ENCODE measurements around the gene CLCF1. TPM values are rescaled to one million over a fixed set of nuclear protein-coding genes. Genes with fewer than 3 reads are reported as not detected.

Gene CLCF1
- polyA plus RNA-seq (2013, experiment 1 of 4): 0.83 TPM
- polyA plus RNA-seq (2013, experiment 2 of 4): 1.00 TPM
- 0.75 TPM for polyA plus RNA-seq (2013, experiment 3 of 4)
- polyA plus RNA-seq (2013, experiment 4 of 4): 0.77 TPM

- Histone ChIP-seq H3K27me3 (ENCODE audit: control insufficient read depth, insufficient read depth, low read length, poor library complexity, severe bottlenecking) (peaks cover 83% of the 10 kb centered on the region), H3K36me3 (ENCODE audit: control insufficient read depth, insufficient read depth, low read length) (no peaks in the 10 kb centered on the region), H3K9me3 (ENCODE audit: control insufficient read depth, low read length) (no peaks in the 10 kb centered on the region), H3K27ac (ENCODE audit: insufficient read depth, low read depth, low read length, poor library complexity, severe bottlenecking) (no peak within 1 kb of the TSS), H3K4me3 (ENCODE audit: insufficient read depth, low read depth, low read length) (peak within 1 kb of the TSS; percentile 47), H3K4me1 (ENCODE audit: control insufficient read depth, insufficient read depth, low read length) (peaks cover 50% of the 10 kb centered on the region)
- WGBS, 2 experiments: 0% methylated on average over 75 to 76 of the region's 76 CpGs
These were observed at the start of gene CLCF1 for GRCh38 chr11:67372993-67373647. Gene CLCF1, minus strand, starts transcription at chr11:67373598. Its CDS starts 59 bp downstream, at chr11:67373539.

GRCh38 chr11:67422891-67423290 is 49.5 kb upstream of the CLCF1 start:
- Histone ChIP-seq H3K4me3 (ENCODE audit: insufficient read depth, low read depth, low read length) (no peak overlapping the region), H3K27me3 (ENCODE audit: control insufficient read depth, insufficient read depth, low read length, poor library complexity, severe bottlenecking) (peaks cover 20% of the 10 kb centered on the region), H3K27ac (ENCODE audit: insufficient read depth, low read depth, low read length, poor library complexity, severe bottlenecking) (no peak overlapping the region), H3K4me1 (ENCODE audit: control insufficient read depth, insufficient read depth, low read length) (peaks cover 5% of the 10 kb centered on the region), H3K9me3 (ENCODE audit: control insufficient read depth, low read length) (no peaks in the 10 kb centered on the region), H3K36me3 (ENCODE audit: control insufficient read depth, insufficient read depth, low read length) (no peaks in the 10 kb centered on the region)
- WGBS, 2 experiments: 74 to 81% methylated on average over 6 of the region's 6 CpGs

GRCh38 chr11:67421430-67422031 is 48.1 kb upstream of the CLCF1 start:
- Histone ChIP-seq H3K4me1 (ENCODE audit: control insufficient read depth, insufficient read depth, low read length) (peaks cover 5% of the 10 kb centered on the region), H3K36me3 (ENCODE audit: control insufficient read depth, insufficient read depth, low read length) (no peaks in the 10 kb centered on the region), H3K4me3 (ENCODE audit: insufficient read depth, low read depth, low read length) (no peak overlapping the region), H3K27me3 (ENCODE audit: control insufficient read depth, insufficient read depth, low read length, poor library complexity, severe bottlenecking) (peaks cover 23% of the 10 kb centered on the region), H3K27ac (ENCODE audit: insufficient read depth, low read depth, low read length, poor library complexity, severe bottlenecking) (no peak overlapping the region), H3K9me3 (ENCODE audit: control insufficient read depth, low read length) (no peaks in the 10 kb centered on the region)
- WGBS, 2 experiments: 78% methylated on average over 22 of the region's 22 CpGs

- WGBS, 2 experiments: 1% methylated on average over 97 of the region's 97 CpGs
These were observed 47.4 kb upstream of the CLCF1 start for GRCh38 chr11:67420646-67421429.

GRCh38 chr11:67420147-67420645 is 46.8 kb upstream of the CLCF1 start:
- Histone ChIP-seq H3K36me3 (ENCODE audit: control insufficient read depth, insufficient read depth, low read length) (no peaks in the 10 kb centered on the region), H3K27ac (ENCODE audit: insufficient read depth, low read depth, low read length, poor library complexity, severe bottlenecking) (no peak overlapping the region), H3K27me3 (ENCODE audit: control insufficient read depth, insufficient read depth, low read length, poor library complexity, severe bottlenecking) (peaks cover 36% of the 10 kb centered on the region), H3K4me1 (ENCODE audit: control insufficient read depth, insufficient read depth, low read length) (peaks cover 5% of the 10 kb centered on the region), H3K9me3 (ENCODE audit: control insufficient read depth, low read length) (no peaks in the 10 kb centered on the region), H3K4me3 (ENCODE audit: insufficient read depth, low read depth, low read length) (peak overlapping the region; percentile 43)
- WGBS, 2 experiments: 44 to 45% methylated on average over 15 of the region's 15 CpGs

More at GRCh38 chr11:67420646-67421429, 47.4 kb upstream of the CLCF1 start:
- Histone ChIP-seq H3K27ac (ENCODE audit: insufficient read depth, low read depth, low read length, poor library complexity, severe bottlenecking) (no peak overlapping the region), H3K27me3 (ENCODE audit: control insufficient read depth, insufficient read depth, low read length, poor library complexity, severe bottlenecking) (peaks cover 30% of the 10 kb centered on the region), H3K36me3 (ENCODE audit: control insufficient read depth, insufficient read depth, low read length) (no peaks in the 10 kb centered on the region), H3K9me3 (ENCODE audit: control insufficient read depth, low read length) (no peaks in the 10 kb centered on the region), H3K4me1 (ENCODE audit: control insufficient read depth, insufficient read depth, low read length) (peaks cover 5% of the 10 kb centered on the region), H3K4me3 (ENCODE audit: insufficient read depth, low read depth, low read length) (peak overlapping the region; percentile 43)

GRCh38 chr11:67419325-67420049 is 46.1 kb upstream of the CLCF1 start:
- 94 to 96% methylated on average over 21 of the region's 21 CpGs for WGBS, 2 experiments
- Histone ChIP-seq H3K4me3 (ENCODE audit: insufficient read depth, low read depth, low read length) (no peak overlapping the region), H3K27me3 (ENCODE audit: control insufficient read depth, insufficient read depth, low read length, poor library complexity, severe bottlenecking) (peaks cover 44% of the 10 kb centered on the region), H3K36me3 (ENCODE audit: control insufficient read depth, insufficient read depth, low read length) (no peaks in the 10 kb centered on the region), H3K9me3 (ENCODE audit: control insufficient read depth, low read length) (no peaks in the 10 kb centered on the region), H3K4me1 (ENCODE audit: control insufficient read depth, insufficient read depth, low read length) (peaks cover 5% of the 10 kb centered on the region), H3K27ac (ENCODE audit: insufficient read depth, low read depth, low read length, poor library complexity, severe bottlenecking) (no peak overlapping the region)

GRCh38 chr11:67418476-67419281 is 45.3 kb upstream of the CLCF1 start:
- WGBS, 2 experiments: 92% methylated on average over 26 of the region's 26 CpGs
- H3K36me3 ChIP-seq (ENCODE audit: control insufficient read depth, insufficient read depth, low read length): no peaks in the 10 kb centered on the region
- peaks cover 50% of the 10 kb centered on the region for H3K27me3 ChIP-seq (ENCODE audit: control insufficient read depth, insufficient read depth, low read length, poor library complexity, severe bottlenecking)
- peaks cover 5% of the 10 kb centered on the region for H3K4me1 ChIP-seq (ENCODE audit: control insufficient read depth, insufficient read depth, low read length)
- H3K27ac ChIP-seq (ENCODE audit: insufficient read depth, low read depth, low read length, poor library complexity, severe bottlenecking): no peak overlapping the region
- no peaks in the 10 kb centered on the region for H3K9me3 ChIP-seq (ENCODE audit: control insufficient read depth, low read length)
- no peak overlapping the region for H3K4me3 ChIP-seq (ENCODE audit: insufficient read depth, low read depth, low read length)

GRCh38 chr11:67417425-67417824 is 44.0 kb upstream of the CLCF1 start:
- Histone ChIP-seq H3K27me3 (ENCODE audit: control insufficient read depth, insufficient read depth, low read length, poor library complexity, severe bottlenecking) (peaks cover 52% of the 10 kb centered on the region), H3K9me3 (ENCODE audit: control insufficient read depth, low read length) (no peaks in the 10 kb centered on the region), H3K4me1 (ENCODE audit: control insufficient read depth, insufficient read depth, low read length) (peaks cover 5% of the 10 kb centered on the region), H3K27ac (ENCODE audit: insufficient read depth, low read depth, low read length, poor library complexity, severe bottlenecking) (no peak overlapping the region), H3K4me3 (ENCODE audit: insufficient read depth, low read depth, low read length) (no peak overlapping the region), H3K36me3 (ENCODE audit: control insufficient read depth, insufficient read depth, low read length) (no peaks in the 10 kb centered on the region)
- 85 to 88% methylated on average over 12 of the region's 12 CpGs for WGBS, 2 experiments
